ENCODE results near the gene HAT1.

Gene HAT1

DNA sequence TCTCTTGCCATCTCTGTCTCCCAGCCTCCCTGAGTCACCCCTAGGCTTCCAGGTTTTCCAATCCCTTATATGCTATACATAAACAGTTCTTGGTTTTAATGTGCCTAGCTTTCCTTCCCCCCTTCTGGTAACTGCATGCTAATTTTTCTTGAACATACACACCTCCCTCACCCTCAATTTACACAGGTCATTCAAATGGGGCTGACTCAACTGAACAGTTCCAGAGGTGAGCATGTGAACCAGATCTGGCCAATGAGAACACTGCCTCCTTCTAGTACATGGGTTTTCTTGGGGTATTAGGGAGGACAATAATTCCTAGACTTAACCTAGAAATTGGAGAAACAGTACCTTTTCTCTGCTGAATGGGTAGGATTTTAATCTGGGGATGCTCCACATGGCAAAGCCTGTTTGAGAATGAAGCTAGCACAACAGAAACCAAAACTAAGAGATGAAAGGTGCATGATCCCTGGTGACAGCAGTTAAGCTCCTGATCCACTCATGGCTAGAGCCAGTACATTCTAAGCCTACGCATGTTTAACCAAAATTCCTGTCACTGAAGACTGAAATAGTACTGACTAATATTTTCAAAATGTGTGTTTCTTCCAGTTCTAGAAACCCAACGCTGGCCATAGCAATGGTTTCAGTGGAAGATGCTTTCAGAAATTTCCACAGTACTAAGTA lies 40.0 kb upstream of the HAT1 start:
- TF ChIP-seq, protein P1, sequence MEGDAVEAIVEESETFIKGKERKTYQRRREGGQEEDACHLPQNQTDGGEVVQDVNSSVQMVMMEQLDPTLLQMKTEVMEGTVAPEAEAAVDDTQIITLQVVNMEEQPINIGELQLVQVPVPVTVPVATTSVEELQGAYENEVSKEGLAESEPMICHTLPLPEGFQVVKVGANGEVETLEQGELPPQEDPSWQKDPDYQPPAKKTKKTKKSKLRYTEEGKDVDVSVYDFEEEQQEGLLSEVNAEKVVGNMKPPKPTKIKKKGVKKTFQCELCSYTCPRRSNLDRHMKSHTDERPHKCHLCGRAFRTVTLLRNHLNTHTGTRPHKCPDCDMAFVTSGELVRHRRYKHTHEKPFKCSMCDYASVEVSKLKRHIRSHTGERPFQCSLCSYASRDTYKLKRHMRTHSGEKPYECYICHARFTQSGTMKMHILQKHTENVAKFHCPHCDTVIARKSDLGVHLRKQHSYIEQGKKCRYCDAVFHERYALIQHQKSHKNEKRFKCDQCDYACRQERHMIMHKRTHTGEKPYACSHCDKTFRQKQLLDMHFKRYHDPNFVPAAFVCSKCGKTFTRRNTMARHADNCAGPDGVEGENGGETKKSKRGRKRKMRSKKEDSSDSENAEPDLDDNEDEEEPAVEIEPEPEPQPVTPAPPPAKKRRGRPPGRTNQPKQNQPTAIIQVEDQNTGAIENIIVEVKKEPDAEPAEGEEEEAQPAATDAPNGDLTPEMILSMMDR (IDR thresholded peaks at IDR 0.05; ENCODE audit: low read depth, low read length), result no peak
- DNase-seq (ENCODE audit: low read depth, low spot score), result no peak
- no peak overlapping the region for H3K4me3 ChIP-seq (ENCODE audit: low read depth, low read length)
- in situ Hi-C loops (cut with HindIII; ENCODE audit: low sequenced_read_pairs), result no loop called here

DNA sequence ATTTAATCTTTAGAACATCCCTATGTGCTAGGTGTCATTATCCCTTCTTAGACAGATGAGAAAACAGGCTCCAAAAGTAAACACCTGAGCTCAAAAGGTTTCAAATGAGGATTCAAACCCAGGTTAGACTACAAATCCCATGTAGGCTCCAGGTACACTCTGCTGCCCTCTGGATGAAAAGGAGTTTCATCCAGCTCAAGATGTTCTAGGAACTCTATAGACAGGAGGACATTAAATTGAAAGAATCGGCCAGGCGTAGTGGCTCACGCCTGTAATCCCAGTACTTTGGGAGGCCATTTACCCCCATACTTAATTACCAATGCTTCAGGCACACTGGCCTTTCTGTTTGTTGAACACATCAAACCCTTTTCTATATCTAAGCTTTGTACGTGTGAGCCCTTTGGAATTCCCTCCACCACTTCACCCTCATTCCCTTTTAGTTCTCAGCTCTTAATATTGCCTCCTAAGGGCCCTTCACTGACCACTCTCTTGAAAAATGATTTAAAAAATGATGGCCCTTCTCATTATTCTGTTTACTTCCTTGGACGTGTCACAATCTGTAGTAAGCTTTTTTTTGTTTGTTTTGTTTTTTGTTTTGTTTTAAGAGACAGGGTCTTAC lies 38.9 kb upstream of the HAT1 start:
- DNase-seq (ENCODE audit: low read depth, low spot score), result no peak
- no peak overlapping the region for H3K4me3 ChIP-seq (ENCODE audit: low read depth, low read length)
- in situ Hi-C loops (cut with HindIII; ENCODE audit: low sequenced_read_pairs), result no loop called here
- TF ChIP-seq, protein P1 (IDR thresholded peaks at IDR 0.05; ENCODE audit: low read depth, low read length), result no peak

DNA sequence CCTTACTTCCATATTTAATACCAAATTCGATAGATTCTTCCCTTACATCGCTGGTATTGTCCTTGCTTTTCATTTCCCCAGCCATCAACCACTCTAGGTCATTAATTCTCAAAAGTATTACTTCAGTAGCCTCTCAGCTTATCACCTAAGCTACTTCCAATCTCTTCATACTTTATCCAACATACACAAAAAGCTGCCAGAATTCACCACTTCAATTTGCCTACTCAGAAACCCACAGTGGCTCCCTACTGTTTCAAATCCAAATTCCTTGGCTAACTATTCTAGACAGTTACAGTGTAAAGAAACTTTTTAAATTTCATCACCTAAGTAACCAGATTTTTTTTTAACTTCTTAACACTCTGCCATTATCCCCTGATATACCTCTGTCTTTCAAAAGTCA lies 32.9 kb upstream of the HAT1 start:
- H3K4me3 ChIP-seq (ENCODE audit: low read depth, low read length), result no peak overlapping the region
- DNase-seq (ENCODE audit: low read depth, low spot score), result peak; percentile 35
- TF ChIP-seq, protein P1 (IDR thresholded peaks at IDR 0.05; ENCODE audit: low read depth, low read length), result no peak
- in situ Hi-C loops (cut with HindIII; ENCODE audit: low sequenced_read_pairs), result no loop called here

DNA sequence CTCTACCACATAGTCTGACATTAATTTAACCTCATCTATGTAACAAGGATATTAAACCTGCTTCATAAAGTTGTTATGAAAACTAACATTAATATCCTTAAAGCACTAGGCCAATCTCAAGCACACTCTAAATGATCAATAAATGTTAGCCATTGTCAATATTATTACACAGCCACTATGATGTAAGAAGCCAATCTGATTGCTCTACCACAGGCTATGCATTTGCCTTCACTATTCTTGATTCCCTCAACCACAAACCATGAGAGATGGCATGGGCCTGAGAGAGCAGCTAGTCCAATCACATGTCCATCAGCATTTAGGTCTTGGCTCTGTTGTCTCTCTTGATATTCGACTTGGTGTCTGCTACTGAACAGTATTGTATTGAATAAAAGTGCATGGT lies 32.5 kb upstream of the HAT1 start:
- in situ Hi-C loops (cut with HindIII; ENCODE audit: low sequenced_read_pairs), result no loop called here

DNA sequence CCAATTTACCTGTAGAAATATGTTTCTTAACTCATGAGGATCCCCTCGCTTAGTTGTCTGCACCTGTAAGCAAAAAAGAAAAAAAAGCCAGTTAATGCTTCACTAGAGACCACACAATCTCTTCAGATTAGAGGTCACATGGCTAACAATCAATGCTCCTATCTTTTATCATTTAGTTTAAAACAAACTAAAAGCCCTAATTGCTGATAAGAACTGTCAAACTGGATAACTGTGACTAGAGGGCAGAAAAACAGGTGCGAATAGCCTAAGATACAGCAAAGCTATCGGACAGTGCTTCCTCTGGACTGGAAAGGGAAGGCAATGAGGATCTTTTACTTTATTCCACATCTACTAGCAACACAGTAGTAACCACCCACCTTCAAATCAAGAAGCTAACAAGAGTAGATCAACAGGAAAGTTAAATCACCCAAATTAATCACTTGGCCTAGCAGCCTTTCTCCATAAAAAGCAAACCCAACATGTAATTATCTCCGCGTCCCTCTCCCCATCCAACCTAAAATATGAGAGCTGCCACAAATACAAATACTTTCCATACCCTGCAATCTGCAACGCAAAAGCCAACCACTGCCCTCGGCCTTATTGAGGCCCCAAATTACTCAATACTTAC lies 29.0 kb upstream of the HAT1 start:
- H3K4me3 ChIP-seq (ENCODE audit: low read depth, low read length), result peak overlapping the region; percentile 83
- TF ChIP-seq, protein P1 (IDR thresholded peaks at IDR 0.05; ENCODE audit: low read depth, low read length), result no peak
- in situ Hi-C loops (cut with HindIII; ENCODE audit: low sequenced_read_pairs), result no loop called here
- DNase-seq (ENCODE audit: low read depth, low spot score), result no peak

More for the DNA sequence above, 32.5 kb upstream of the HAT1 start:
- DNase-seq (ENCODE audit: low read depth, low spot score), result no peak
- TF ChIP-seq, protein P1 (IDR thresholded peaks at IDR 0.05; ENCODE audit: low read depth, low read length), result no peak
- H3K4me3 ChIP-seq (ENCODE audit: low read depth, low read length), result no peak overlapping the region

DNA sequence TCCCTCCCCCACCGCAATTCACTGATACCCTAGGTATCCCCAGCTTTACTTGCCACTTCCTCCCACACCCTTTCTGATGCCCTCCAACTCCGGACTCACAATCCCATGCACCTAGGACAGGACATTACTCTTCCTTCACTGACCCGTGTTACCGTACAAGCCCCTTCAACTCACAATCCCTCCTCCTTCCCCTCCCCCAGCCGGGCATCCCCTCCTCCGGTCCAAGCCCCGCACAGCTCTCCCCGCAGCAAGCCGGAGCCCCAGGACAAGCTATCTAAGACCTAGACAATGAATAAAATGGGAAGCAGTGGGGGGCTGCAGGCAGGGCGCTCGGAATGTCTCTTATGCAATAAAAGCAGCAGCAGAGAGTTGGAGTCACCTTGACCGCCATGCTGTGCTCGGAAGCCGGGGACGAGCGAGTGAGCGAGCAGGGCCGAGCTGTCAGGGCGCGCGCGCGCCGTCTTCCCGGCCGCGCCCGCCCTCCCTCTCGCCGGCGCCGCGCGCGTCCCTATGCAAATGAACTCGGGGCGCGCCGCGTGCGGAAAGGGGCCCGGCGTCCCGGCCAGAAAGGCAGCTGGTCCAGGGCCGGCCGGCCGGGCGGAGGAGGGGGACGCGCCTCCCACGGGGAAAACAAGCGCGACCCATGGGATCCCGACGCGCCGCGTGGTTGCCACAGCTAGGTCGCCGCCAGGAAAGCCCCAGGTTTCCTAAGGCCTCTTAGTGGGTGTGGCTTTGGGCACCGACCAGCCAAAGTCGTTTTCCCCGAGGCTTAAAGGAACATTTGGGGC lies 28.2 kb upstream of the HAT1 start, which contains the start of gene SLC25A12:
SLC25A12 (minus strand) TSS at position 421 of the 788 bp plus-strand sequence; CDS start at position 391, 30 bp downstream.
- in situ Hi-C loops (cut with HindIII; ENCODE audit: low sequenced_read_pairs), result no loop called here
- peak within 1 kb of the TSS; percentile 83 for H3K4me3 ChIP-seq (ENCODE audit: low read depth, low read length)
- TF ChIP-seq, protein P1 (IDR thresholded peaks at IDR 0.05; ENCODE audit: low read depth, low read length), result no peak
- DNase-seq (ENCODE audit: low read depth, low spot score), result peak; percentile 79
